Superior temporal gyrus (tissue), 1 donor: Measurements from ENCODE around the gene UBE2F.
"Not testable (repeated sequence)": the region's sequence is repeated elsewhere in the genome, so short reads cannot be mapped to it uniquely, and the experiment has no call there.

Source experiments
- DNase-seq: peaks from one replicate; pipeline ENCODE4 v3.0.0-alpha.2; 2016; ENCODE audit errors: extremely low spot score

Gene UBE2F

DNA sequence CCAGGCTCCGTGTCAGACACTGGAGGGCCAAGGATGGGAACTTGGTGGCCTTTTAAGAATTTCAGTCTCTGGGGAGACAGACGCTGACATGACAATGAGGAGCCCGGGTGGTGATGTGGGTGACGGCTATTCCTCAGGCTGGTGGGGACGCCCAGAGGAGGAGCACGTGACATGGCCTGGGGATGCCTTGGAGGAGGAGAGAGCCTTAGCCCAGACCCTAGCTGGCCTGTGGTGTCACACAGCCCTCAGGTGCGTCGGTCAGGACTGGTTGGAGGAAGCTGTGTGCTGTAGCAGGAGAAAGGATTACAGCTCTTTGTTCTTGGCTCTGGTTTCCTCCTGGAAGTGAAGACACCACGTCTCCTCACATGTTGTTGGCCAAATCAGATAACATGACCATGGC, 54.0 kb downstream of the UBE2F start:
- DNase-seq = no peak

DNA sequence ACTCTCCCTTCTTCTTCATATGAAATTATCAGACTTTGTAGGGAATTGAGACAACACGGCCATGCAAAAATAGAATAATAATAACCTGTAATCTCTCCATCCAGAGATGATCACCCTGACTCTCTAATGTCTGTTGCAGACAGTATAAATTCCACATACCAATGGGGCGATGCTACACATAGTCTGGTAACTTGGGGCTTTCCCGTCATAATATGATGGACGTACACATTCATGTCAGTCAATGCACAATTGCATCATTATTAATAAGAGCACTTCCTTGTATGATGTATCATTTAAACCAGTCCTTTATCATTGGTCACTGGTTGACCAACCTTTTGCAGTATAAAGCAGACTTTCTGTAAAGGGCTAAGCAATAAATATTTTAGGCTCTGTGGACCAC, 54.5 kb downstream of the UBE2F start:
- DNase-seq = no peak

DNA sequence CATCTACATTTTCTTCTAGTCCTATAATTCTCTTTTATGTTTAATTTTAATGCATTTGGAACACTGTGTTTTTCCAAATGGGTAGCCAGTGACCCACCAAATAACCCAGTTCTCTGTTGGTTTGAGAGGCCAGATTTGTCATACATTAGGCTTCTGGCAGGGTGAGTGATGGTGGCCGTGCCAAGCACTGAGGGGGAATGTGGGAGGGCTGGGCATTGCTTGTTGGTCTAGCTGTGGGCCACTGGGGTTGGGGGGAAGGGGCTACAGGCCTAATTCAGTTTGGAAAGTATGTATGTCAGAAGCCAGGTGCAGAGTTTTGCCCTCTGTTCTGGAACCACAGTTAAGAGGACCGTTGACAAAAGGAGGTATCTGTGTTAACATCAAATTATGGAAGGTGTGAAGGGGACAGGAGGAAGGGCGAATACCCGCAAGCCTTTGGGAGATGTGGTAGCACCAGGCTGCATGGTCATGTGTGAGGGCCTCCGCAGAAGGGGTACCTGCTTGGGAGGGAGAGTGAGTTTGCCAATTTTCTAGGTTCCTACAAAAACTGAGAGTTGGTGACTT, 55.9 kb downstream of the UBE2F start:
- no peak for DNase-seq

GRCh38 chr2:238023608-238024007, 56.8 kb downstream of the UBE2F start:
- DNase-seq = no peak

DNA sequence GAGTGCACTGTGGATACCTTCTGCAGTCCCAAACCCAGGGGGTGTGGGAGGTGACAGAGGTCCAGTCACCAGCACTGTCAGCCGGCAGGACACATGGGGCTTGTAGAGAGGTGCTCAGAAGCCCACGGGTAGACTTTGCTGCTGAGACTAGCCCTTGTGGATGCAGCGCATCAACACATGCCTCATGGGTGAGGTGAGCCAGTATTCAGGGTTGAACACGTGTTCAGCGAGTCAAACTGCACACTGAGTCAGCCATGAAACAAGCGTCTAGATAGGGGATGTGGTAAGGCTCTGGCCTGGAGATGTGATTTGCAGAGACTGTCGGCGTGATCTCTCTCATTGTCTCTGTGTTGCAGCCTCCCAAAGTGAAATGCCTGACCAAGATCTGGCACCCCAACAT, 58.2 kb downstream of the UBE2F start:
- DNase-seq = no peak

DNA sequence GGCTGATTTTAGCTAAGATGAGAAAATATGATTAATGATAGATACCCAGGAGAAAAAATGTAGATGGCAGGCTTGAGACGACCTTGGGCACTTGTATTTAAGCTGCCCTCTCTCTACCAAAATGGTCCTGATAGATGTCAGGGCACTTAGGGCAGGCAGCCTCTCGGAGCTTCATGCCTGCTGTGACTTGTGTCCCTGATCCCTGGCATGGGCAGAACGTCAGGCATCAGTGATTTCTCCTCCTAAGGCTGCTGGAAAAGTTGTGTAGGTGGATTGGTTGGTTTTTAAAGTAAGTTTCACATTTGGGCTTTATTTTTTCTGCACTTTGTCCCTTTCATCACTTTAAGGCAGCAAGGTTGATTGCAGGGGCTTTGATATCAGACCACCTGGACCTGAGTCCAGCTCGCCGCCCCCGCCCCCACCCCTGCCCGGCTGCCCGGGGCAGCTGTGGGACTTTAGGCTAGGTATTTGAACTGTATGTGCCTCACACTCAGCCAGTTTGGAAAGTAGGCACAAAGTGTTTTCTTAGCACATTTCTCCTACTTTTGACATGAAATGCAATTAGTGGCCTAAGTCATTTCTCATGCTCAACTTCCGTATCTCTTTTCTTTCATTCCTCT, 59.0 kb downstream of the UBE2F start:
- DNase-seq = no peak

DNA sequence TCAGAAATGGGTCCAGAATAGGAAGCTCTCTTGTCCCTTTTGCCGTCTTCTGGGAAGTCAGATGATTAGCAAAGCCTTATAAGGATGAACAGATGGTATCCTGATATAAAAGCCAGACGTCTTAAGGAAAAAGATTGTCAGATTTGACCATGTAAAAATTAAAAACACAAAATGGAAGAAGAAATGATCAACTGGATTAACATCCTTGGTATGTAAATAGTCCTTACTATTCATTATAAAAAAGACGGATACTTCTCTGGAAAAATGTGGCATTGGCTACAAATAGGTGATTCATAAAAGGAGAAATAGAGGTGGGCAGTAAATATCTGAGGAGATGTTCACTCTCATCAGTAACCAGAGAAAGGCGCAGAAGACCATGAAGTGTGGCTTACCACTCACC, 60.2 kb downstream of the UBE2F start:
- no peak for DNase-seq

DNA sequence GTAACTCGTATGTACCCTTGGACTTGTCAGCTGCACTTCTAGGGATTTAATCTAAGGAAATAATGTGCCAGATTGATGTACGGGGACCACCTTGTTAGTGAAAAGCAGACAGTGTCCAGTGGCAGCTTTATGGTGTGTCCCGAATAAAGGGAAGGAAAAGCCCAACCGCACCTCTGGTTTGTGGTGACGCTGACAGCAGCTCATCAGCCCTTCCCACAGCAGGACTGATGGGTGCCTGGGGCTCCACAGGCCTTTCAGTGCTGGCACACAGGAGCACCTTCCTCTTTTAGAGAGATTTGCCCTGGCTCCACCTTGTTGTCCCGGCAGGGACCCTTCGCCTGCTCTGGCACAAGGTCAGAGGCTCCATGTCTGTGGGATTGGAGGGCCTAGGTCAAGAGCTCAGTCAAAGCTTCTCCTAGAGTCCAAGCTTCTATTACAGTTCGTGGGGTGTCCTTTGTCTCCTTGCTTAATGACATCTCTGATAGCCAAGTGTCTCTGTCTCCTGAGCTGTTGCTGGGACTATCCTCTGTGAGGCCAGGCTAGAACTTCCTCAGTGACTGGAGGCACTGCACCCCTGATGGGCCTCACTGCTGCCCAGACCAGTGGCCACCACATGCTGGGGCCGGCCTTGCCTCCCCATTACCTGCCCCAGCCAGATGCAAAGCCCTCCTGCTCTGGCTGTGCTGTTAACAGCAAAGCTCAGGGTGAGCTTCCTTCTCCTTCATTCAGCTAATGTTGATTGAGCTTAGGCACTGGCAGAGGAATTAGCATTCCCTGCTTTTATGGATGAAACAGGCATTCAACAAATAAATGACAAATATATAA, 61.0 kb downstream of the UBE2F start:
- DNase-seq = no peak

- no peak for DNase-seq
Measured at GRCh38 chr2:238029853-238030252, 63.0 kb downstream of the UBE2F start.

DNA sequence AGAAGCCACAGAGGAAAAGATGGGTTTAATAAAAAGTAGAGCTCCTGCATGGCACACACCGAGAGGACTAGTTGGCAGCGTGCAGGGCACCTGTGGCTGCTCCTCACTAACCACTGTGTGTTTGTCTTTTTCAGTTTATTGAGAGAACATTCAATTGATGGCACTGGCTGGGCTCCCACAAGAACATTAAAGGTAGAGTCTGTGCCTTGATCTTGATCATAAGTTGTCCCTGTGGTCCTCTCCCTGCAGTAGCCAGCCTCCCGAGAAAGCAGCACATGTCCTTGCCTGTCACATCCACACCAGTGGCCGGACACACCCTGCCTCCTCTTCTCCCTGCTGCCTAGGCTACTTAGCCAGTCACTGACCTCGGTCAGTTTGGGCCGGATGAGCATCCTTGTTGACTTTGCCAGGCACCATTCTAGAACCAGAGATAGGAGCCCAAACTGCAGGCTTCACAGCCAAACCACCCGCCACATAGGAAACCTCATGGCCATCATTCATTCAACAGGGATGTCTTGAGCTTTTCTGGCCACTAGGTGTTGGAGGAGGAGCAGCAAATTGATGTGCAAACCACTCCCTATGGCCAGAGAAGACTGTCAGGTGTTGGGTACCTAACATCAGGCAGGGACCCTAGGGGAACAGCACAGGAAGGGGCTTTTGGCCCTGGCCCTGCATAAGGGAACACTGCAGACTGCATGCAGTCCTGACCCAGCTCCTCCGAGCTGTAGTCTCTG, 63.8 kb downstream of the UBE2F start:
- DNase-seq = no peak

GRCh38 chr2:238031751-238032150, 64.9 kb downstream of the UBE2F start:
- DNase-seq = no peak

DNA sequence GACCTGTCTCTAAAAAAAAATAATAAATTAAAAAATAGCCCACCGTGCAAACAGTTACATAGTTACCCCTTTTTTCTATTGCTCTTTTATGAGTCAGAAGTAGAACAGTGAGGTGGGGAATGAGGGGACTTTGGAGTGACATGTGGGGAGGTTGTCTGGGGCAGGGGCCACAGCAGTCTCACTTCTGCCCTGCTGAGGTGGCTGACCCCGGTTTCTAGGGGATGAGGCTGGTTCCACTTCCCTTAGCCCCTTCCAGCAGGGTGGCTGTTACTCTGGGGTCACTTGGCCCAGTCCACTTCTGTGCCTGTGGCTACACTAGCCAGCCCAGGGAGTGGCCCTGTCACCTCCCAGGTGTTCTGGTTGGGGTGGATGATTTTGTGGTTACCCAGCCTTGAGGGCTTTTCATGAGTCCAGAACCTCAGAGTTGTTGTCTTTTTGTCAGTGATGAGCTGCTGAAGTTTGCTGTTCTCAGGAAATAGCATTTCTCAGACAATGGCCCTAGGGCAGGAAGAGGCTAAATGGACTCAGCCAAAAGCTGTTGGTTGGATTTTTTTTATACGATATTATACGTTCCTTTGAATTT, 66.0 kb downstream of the UBE2F start:
- DNase-seq = no peak

GRCh38 chr2:238033991-238034390, 67.2 kb downstream of the UBE2F start:
- DNase-seq = not testable (repeated sequence)

GRCh38 chr2:238038203-238038602, 71.4 kb downstream of the UBE2F start:
- no peak for DNase-seq

DNA sequence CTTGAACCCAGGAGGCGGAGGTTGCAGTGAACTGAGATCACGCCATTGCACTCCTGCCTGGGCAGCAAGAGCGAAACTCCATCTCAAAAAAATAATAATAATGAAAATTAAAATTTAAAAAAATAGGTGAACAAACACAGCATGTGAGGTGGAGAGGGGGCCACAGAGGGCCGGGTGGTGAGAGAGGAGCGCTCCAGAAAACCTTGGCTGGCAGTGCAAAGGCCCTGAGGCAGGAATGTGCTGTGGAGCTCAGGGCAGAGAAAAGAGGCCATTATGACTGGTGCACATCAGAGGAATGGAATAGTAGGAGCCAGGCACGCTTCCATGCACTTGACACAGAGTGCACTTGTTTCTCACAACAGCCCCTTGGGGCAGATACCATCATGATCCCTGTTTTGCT, 72.3 kb downstream of the UBE2F start:
- no peak for DNase-seq

DNA sequence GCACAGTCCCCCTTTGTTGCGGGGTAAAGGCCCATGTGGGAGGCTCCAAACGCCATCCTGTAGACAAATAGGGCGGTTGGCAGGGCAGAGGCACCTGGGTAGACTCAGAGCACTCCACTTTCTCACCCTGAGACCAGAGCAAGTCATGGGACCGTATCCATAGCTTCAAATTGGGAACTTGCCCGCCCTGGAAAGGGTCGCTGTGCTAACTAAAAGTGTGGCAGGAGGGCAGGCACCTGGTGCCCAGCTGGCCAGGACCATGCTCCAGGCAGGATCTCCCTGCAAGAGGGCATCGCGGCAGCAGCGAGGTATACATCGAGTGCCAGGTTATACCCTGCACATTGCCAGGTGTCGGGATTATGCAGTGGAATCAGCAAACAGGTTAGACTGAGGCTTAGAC, 73.2 kb downstream of the UBE2F start:
- DNase-seq = no peak

DNA sequence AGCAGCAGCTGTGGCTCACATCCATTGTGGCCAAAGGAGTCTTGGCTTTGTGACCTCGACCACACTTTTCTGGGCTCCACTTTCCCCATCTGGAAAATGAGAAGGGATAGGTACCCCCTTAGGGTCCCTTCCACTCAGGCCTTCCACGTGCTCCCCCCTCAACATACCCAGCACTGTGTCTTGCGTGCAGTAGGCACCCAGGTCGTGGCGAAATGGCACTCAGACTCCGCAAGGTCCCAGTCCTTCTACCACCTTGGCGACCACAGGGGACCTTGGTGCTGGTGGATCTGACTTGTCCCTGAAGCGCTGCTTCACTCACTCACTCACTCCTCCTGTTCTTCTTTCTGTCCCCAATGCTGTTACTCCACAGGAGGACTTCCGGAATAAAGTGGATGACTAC, 74.1 kb downstream of the UBE2F start:
- DNase-seq = no peak

DNA sequence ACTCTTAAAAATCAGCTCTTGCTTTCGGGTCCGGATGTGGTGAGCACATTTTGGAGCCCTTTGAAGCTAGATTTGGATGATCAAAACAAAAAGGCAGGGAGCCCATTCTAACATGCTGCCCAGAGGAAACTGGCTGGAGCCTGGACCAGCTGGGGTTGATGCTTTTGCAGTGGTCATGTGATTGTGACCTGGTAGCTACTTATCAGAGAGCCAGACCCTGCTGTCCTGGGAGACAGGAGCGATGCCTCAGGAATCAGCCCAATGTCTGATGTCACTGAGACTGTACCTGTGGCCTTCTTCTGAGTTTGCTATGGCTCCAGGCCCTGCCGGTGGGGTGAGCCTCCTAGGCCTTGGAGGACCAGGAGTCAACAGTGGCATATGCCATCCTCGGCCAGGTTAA, 75.3 kb downstream of the UBE2F start:
- DNase-seq = no peak

DNA sequence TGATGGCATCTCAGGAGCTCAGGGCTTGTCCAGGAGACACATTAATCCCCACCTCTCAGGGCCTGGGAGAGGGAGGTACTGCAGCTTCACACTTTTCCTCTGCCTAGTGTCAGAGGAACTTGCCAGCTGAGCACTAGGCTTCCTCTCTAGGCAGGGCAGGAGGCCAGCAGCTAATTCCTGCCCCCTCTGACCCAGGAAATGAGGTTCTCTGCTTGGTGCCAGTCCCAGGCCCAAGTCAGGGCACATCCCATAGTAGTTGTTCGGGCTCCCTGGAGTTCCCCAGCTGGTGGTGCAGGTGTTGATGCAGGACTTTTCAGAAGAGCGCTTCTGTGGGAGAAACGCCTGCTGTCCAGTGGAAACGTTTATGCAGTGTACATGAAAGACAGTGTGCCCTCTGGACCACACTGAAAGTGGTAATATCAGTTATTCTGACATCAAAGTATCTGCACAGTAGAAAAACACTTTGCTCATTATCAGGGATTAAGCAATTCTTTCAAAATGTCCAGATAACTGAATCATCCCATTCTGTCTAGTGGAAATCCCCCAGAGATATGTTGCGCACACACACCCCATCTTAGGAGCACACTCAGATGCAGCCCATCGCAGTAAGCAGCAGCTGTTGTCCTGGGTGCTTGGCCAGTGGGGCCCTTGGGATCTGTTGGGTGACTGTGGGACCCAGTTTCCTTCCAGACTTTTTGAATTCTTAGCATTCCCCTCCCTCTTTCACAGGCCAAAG, 76.2 kb downstream of the UBE2F start:
- DNase-seq = no peak

- DNase-seq = no peak
Measured at GRCh38 chr2:238043851-238044250, 77.0 kb downstream of the UBE2F start.

DNA sequence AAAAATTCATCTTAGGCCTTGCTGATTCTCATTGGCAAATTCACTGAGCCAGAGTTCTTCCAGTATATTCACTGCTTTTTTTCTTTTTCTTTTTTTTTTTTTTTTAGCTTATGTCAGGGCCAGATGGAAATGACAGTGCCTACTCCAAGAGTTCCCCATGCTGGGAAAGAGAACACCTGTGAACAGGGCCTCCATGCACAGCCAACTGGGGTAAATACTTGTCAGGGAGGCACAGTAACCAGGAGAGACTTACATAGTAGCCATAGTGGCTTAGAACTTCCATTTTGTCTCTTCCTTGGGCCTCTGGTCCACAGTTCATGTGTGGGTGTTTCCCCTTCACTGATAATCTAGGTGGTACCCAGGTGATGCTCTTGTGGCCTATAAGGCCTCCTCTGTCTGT, 78.8 kb downstream of the UBE2F start:
- no peak for DNase-seq
